HG02981 (cell line): ENCODE measurements around the gene DAB2IP.

Experiments used
- ATAC-seq: cut with Tn5 transposase; IDR thresholded peaks from one replicate; pipeline ENCODE4 v1.9.1; 2021; ENCODE audit warnings: mild to moderate bottlenecking, moderate library complexity; ENCODE audit not compliant: unreplicated experiment

The DAB2IP gene

GRCh38 chr9:121827251-121827967 is 176.0 kb downstream of the DAB2IP start:
- no peak for ATAC-seq

GRCh38 chr9:121830441-121831140 is 179.2 kb downstream of the DAB2IP start:
- ATAC-seq = no peak

- no peak for ATAC-seq
Measured at GRCh38 chr9:121831869-121832268, 180.4 kb downstream of the DAB2IP start.

- no peak for ATAC-seq
Measured at GRCh38 chr9:121833061-121833460, 181.6 kb downstream of the DAB2IP start.
